ENCODE measurements around the gene HSFX4.
"Not testable (repeated sequence)": the region's sequence is repeated elsewhere in the genome, so short reads cannot be mapped to it uniquely, and the experiment has no call there.

The HSFX4 gene

GRCh38 chrX:149927964-149928258, 1.5 kb upstream of the HSFX4 start:
- H3K9me3 Mint-ChIP-seq; H3K4me1 Mint-ChIP-seq (ENCODE audit: low read depth); H3K36me3 Mint-ChIP-seq (ENCODE audit: low read depth); H3K4me3 Mint-ChIP-seq; H3K27ac Mint-ChIP-seq; intact Hi-C loops (cut with micrococcal nuclease); H3K27me3 Mint-ChIP-seq: not testable (repeated sequence)

DNA sequence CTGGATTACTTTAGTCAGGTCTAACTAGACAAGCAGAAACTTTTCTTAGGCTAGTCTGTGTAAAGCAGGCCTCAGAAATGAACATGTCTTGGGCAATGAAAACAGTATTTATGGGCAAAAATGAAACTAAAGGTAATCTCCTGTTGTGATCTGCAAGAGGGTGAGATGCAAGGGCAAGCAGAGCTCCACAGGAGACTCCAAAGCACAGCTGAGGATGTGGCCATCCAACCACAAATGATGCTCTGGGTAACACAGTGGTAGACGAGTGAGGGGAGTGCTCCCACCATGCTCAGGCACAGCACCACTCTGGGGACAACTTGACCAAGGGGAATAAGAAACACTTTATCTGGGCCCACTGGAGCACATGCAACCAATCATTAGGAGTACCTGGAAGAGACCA, 738 bp upstream of the HSFX4 start:
- H3K27me3 Mint-ChIP-seq; intact Hi-C loops (cut with micrococcal nuclease); H3K4me1 Mint-ChIP-seq (ENCODE audit: low read depth); H3K4me3 Mint-ChIP-seq; H3K27ac Mint-ChIP-seq; H3K9me3 Mint-ChIP-seq; H3K36me3 Mint-ChIP-seq (ENCODE audit: low read depth): not testable (repeated sequence)

- intact Hi-C loops (cut with micrococcal nuclease); H3K4me3 Mint-ChIP-seq; H3K27me3 Mint-ChIP-seq; H3K9me3 Mint-ChIP-seq; H3K27ac Mint-ChIP-seq; H3K4me1 Mint-ChIP-seq (ENCODE audit: low read depth): not testable (repeated sequence)
- peaks cover 30% of the 10 kb centered on the region for H3K36me3 Mint-ChIP-seq (ENCODE audit: low read depth)
These were observed 2.0 kb downstream of the HSFX4 start for GRCh38 chrX:149931355-149931754.

- H3K4me1 Mint-ChIP-seq (ENCODE audit: low read depth); H3K4me3 Mint-ChIP-seq; intact Hi-C loops (cut with micrococcal nuclease): not testable (repeated sequence)
These were observed 2.8 kb downstream of the HSFX4 start for GRCh38 chrX:149932150-149932549.

GRCh38 chrX:149932970-149933369, 3.6 kb downstream of the HSFX4 start:
- intact Hi-C loops (cut with micrococcal nuclease); H3K4me3 Mint-ChIP-seq: not testable (repeated sequence)
- peaks cover 30% of the 10 kb centered on the region for H3K36me3 Mint-ChIP-seq (ENCODE audit: low read depth)

More at GRCh38 chrX:149932150-149932549, 2.8 kb downstream of the HSFX4 start:
- H3K27ac Mint-ChIP-seq, H3K27me3 Mint-ChIP-seq, H3K9me3 Mint-ChIP-seq: not testable (repeated sequence)
- H3K36me3 Mint-ChIP-seq (ENCODE audit: low read depth) = peaks cover 30% of the 10 kb centered on the region

DNA sequence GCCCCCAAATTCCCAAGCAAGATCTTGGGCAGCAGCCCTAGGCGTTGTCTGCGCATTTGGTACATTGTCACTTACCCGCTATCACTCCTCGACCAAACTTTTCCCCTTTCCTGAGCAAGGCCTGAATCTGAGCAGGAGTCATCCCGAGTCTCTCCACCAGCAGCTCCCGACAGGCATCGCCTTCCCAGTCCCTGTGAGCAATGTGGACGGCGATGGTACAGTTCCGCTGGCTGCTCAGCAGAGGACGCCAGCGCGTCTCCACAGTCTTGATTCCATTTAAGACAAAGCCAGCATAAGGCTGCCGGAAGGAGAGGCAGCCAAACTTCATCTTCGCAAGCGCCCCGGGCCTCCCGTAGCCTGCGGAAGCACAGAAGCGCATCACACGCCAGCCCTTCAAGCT, 4.2 kb downstream of the HSFX4 start:
- intact Hi-C loops (cut with micrococcal nuclease); H3K4me1 Mint-ChIP-seq (ENCODE audit: low read depth); H3K27me3 Mint-ChIP-seq; H3K27ac Mint-ChIP-seq; H3K9me3 Mint-ChIP-seq; H3K4me3 Mint-ChIP-seq: not testable (repeated sequence)
- H3K36me3 Mint-ChIP-seq (ENCODE audit: low read depth) = peaks cover 30% of the 10 kb centered on the region

More at GRCh38 chrX:149932970-149933369, 3.6 kb downstream of the HSFX4 start:
- not testable (repeated sequence) for H3K4me1 Mint-ChIP-seq (ENCODE audit: low read depth); H3K27me3 Mint-ChIP-seq; H3K9me3 Mint-ChIP-seq; H3K27ac Mint-ChIP-seq

DNA sequence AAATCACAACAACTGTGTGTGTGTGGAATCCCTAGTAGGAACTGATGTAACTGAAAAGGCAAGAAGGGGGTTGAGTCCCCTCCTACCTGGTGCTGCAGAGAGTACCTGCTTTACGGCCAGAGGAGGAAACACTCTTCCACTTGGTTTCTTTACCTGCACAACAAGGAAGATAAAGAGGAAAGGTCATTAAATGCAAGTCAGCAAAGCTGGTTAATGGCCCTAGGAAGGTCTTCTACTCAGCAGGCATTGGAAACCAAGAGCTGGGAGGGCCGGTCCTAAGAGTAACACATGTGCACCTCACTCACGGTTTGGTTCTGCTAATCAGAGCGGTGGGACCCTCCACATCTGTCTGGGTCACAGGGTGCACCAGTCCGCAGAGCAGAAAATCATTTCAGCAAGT, 8.0 kb downstream of the HSFX4 start:
- peak overlapping the region; percentile 99 for H3K27ac Mint-ChIP-seq
- intact Hi-C loops (cut with micrococcal nuclease); H3K27me3 Mint-ChIP-seq; H3K9me3 Mint-ChIP-seq: not testable (repeated sequence)
- peaks cover 37% of the 10 kb centered on the region for H3K36me3 Mint-ChIP-seq (ENCODE audit: low read depth)
- H3K4me3 Mint-ChIP-seq = peak overlapping the region; percentile 85
- peaks cover 17% of the 10 kb centered on the region for H3K4me1 Mint-ChIP-seq (ENCODE audit: low read depth)

DNA sequence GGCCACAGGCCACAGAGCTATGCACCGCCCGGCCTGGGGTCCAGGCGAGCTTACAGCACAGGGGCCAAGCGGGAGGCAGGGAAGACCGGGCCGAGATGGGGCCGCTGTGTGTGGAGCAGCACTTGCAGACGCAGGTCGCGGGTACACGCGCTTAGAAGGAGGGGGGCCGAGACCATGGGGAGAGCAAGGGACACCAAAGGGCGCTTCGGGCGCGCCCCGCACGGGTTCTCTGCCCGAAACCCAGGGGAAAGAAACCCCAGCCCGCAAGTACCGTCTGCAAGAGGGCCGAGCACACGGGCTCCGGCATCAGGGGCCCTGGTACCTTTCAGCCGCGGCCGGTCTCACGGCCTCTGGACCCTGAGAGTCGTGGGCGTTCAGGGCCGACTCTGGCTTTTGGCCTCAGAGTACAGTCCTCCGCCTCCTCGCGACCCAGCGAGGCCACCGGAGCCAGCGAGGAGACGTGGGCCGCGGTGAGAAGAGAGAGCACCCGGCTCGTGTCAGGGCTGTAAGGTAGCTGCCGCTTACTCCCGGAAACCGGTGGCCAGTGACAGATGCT, 8.6 kb downstream of the HSFX4 start:
- peaks cover 39% of the 10 kb centered on the region for H3K36me3 Mint-ChIP-seq (ENCODE audit: low read depth)
- H3K4me3 Mint-ChIP-seq = peak overlapping the region; percentile 85
- intact Hi-C loops (cut with micrococcal nuclease) = no loop called here
- H3K4me1 Mint-ChIP-seq (ENCODE audit: low read depth) = peaks cover 19% of the 10 kb centered on the region
- peak overlapping the region; percentile 99 for H3K27ac Mint-ChIP-seq
- no peaks in the 10 kb centered on the region for H3K27me3 Mint-ChIP-seq
- H3K9me3 Mint-ChIP-seq = no peaks in the 10 kb centered on the region

- H3K36me3 Mint-ChIP-seq (ENCODE audit: low read depth) = peaks cover 39% of the 10 kb centered on the region
- intact Hi-C loops (cut with micrococcal nuclease) = no loop called here
- peak within 1 kb of the TSS; percentile 85 for H3K4me3 Mint-ChIP-seq
- no peaks in the 10 kb centered on the region for H3K27me3 Mint-ChIP-seq
- H3K4me1 Mint-ChIP-seq (ENCODE audit: low read depth) = peaks cover 24% of the 10 kb centered on the region
- H3K27ac Mint-ChIP-seq = peak within 1 kb of the TSS; percentile 99
- no peaks in the 10 kb centered on the region for H3K9me3 Mint-ChIP-seq
These were observed 9.1 kb downstream of the HSFX4 start, which contains the start of gene EOLA2 for GRCh38 chrX:149938427-149938880. TSS of gene EOLA2 (minus strand) at chrX:149938491. CDS start at chrX:149933874, 4,617 bp downstream.

DNA sequence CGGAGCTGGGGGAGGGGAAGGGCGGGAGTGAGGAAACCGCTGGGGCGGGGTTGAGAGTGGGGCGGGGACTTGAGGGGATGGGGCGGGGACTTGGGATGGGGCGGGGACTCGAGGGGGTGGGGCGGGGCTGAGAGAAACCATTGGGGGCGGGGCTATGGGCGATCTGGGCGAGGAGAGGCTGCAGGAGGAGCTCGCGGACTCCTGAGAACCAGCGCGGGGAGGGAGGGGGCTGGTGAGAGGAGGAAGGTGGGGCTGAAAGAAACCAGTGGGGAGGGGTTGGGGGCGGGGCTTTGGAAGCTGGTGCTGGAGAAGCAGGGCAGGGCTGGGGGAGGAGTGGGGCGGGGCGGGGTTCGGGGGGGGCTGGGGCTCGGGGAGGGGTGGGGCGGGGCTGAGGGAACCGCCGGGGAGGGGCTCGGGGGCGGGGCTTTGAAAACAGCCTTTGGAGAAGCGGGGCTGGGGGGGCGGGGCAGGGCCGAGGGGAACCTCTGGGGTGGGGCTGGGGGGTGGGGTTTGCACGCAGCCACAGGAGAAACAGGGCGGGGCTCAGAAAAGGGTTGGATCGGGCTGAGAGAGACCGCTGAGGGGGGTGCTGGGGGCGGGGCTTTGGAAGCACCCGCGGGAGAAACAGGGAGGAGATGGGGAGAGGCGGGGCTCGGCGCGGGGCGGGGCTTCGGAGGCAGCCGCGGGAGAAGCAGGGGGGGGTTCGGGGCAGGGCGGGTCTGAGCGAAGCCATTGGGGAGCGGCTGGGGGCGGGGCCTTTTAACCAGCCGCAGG, 9.7 kb downstream of the HSFX4 start:
- Mint-ChIP-seq H3K4me1 (ENCODE audit: low read depth) (peaks cover 31% of the 10 kb centered on the region), H3K9me3 (no peaks in the 10 kb centered on the region), H3K27me3 (no peaks in the 10 kb centered on the region), H3K27ac (peak overlapping the region; percentile 99), H3K4me3 (peak overlapping the region; percentile 50), H3K36me3 (ENCODE audit: low read depth) (peaks cover 39% of the 10 kb centered on the region)
- intact Hi-C loops (cut with micrococcal nuclease) = no loop called here

GRCh38 chrX:149939655-149939904, 10.2 kb downstream of the HSFX4 start:
- Mint-ChIP-seq H3K9me3 (no peaks in the 10 kb centered on the region), H3K4me1 (ENCODE audit: low read depth) (peaks cover 36% of the 10 kb centered on the region), H3K36me3 (ENCODE audit: low read depth) (peaks cover 39% of the 10 kb centered on the region), H3K27ac (peak overlapping the region; percentile 99), H3K4me3 (peak overlapping the region; percentile 92), H3K27me3 (no peaks in the 10 kb centered on the region)
- intact Hi-C loops (cut with micrococcal nuclease) = no loop called here

- H3K27ac Mint-ChIP-seq = peak overlapping the region; percentile 99
- peaks cover 39% of the 10 kb centered on the region for H3K36me3 Mint-ChIP-seq (ENCODE audit: low read depth)
- no peaks in the 10 kb centered on the region for H3K27me3 Mint-ChIP-seq
- intact Hi-C loops (cut with micrococcal nuclease) = no loop called here
- H3K4me1 Mint-ChIP-seq (ENCODE audit: low read depth) = peaks cover 41% of the 10 kb centered on the region
- H3K9me3 Mint-ChIP-seq = no peaks in the 10 kb centered on the region
- H3K4me3 Mint-ChIP-seq = peak overlapping the region; percentile 92
These were observed 10.7 kb downstream of the HSFX4 start for GRCh38 chrX:149939905-149940673.

DNA sequence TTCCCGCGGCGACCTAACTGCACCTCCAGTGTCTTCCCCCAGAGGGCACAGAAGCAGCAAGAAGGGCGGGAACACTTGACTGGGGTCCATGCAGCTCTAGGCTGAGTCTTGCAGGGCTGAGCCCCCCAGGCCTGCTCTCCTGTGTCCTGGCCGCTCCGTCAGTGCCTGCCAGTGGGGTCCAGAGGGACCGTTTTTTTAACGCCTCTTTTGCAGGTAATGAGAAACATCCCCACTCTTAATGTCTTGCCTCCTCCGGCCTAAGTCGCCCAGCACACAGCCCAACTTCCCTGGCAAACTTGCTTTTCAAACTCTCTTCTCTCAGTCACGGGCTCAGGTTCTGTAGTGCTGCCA, 11.3 kb downstream of the HSFX4 start:
- Mint-ChIP-seq H3K4me1 (ENCODE audit: low read depth) (peaks cover 41% of the 10 kb centered on the region), H3K27ac (peak overlapping the region; percentile 99), H3K36me3 (ENCODE audit: low read depth) (peaks cover 40% of the 10 kb centered on the region), H3K4me3 (peak overlapping the region; percentile 20)
- intact Hi-C loops (cut with micrococcal nuclease); H3K27me3 Mint-ChIP-seq; H3K9me3 Mint-ChIP-seq: not testable (repeated sequence)

GRCh38 chrX:149945087-149945670, 15.8 kb downstream of the HSFX4 start:
- H3K9me3 Mint-ChIP-seq; intact Hi-C loops (cut with micrococcal nuclease); H3K4me3 Mint-ChIP-seq; H3K27me3 Mint-ChIP-seq: not testable (repeated sequence)
- Mint-ChIP-seq H3K36me3 (ENCODE audit: low read depth) (peaks cover 64% of the 10 kb centered on the region), H3K27ac (peak overlapping the region; percentile 57), H3K4me1 (ENCODE audit: low read depth) (peaks cover 34% of the 10 kb centered on the region)
